Stimulated activated CD8-positive, alpha-beta memory T cell treated with anti-CD3 and anti-CD28 coated beads, Interleukin-15, amount 100 ng/mL, for 48 hours (primary cell): Measurements from ENCODE around the gene RIBC2.
"Not testable (repeated sequence)": the region's sequence is repeated elsewhere in the genome, so short reads cannot be mapped to it uniquely, and the experiment has no call there.

Source experiments
- DNase-seq, 2 donors: peaks; one replicate each; pipeline ENCODE4 v3.0.0-alpha.2; 2020; ENCODE audit warnings: low read depth in 2 of 2

RIBC2 gene

DNA sequence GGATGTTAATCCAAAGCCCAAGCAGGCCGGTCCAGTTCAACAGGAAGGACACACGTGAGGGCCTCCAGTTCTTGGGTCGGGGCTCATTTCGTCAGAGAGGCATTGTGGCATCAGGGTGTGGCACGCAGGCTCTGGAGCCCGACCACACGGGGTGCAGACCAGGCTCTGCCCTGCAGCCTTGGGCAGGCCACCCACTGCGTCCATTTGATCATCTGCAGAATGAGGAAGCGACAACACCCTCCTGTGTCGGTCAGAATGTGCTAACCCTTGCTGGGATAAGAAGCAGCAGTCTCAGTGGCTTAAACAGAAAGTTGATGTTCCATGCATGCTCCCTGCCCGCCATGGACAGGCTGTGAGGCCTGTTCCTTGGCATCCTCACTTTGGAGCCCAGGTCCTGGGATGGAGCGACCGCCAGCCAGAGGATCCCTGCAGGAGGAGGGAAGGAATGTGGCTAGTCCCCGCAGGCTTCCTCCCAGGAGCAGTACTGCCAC, 10.8 kb downstream of the RIBC2 start:
- no peak for DNase-seq

DNA sequence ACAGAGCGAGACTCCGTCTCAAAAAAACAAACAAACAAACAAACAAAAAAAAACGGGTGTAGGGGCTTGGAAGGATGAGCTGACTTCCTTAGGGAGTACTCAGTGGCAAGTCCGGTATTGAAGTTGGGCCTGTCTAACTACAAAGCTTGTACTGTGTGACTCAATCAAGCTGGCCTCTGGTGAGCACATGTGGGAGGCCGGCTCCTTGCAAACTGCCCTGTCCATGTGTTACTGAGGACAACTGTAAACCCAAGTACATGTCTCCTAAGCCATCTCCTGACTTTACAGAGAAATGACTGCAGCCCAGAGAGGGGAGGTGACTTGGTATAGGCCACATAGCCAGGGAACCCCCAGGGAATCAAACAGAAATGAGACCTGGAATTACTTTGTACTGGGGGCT, 11.6 kb downstream of the RIBC2 start:
- DNase-seq = no peak

DNA sequence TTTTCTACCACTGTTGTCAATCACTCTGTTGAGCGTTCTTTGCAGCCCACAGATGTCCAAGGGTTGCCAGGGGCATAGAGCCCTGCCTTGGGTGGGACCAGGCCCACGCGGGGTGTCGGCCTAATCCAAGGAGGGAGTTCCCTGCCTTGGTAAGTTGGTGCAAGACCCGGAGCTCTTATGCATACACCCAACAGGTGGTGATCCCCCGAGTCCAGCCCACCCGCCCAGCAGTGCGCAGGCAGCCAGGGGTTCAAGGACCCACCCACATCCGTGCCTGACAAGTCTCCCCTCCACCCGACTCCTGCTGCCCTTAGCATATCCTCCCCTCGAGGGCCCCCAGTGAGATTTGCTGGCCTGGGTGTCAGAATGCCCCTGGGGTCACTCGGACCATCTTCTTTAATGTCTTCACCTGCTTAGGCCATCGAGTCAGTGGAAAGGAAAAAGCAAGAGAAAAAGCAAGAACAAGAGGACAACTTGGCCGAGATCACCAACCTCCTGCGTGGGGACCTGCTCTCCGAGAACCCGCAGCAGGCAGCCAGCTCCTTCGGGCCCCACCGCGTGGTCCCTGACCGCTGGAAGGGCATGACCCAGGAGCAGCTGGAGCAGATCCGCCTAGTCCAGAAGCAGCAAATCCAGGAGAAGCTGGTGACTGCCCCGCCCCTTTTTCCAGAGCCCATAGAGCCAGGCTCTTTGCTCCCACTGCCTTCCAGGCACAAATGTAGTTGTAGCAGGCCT, 12.2 kb downstream of the RIBC2 start:
- no peak for DNase-seq

DNA sequence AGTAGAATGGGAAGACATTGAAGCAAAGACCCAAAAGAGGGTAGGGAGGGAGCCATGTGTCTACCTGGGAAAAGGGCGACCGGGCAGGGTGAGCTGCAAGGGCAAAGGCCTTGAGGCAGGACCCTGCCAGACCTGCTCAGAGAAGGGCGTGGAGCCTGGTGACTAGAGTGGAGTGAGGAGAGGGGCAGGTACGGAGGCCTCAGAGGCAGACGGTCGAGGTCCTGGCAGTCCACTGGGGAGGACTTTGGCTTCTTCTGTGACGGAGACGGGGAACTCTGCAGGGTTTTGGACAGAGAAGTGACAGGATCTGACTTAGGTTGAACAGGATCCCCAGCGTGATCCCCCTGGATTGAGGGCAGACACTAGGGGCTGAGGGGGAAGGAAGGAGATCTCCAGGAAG, 12.9 kb downstream of the RIBC2 start:
- no peak for DNase-seq

DNA sequence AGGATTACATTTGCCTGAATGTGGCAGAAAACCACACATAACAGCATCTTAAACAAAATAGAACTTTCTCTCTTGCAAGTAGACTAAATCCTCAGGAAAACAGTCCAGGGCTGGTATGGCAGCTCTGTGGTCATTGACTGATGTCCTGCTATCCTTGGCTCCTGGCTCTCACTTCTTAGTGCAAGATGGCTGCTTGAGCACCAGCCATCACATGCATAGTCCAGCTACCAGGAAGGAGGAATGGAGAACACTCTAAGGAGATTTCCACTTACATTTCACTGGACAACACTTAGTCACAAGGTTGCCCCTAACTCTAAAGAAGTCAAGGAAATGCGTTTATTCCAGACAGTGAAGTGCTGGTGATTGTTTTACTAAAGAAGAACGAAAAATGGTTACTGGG, 13.6 kb downstream of the RIBC2 start:
- DNase-seq = no peak

DNA sequence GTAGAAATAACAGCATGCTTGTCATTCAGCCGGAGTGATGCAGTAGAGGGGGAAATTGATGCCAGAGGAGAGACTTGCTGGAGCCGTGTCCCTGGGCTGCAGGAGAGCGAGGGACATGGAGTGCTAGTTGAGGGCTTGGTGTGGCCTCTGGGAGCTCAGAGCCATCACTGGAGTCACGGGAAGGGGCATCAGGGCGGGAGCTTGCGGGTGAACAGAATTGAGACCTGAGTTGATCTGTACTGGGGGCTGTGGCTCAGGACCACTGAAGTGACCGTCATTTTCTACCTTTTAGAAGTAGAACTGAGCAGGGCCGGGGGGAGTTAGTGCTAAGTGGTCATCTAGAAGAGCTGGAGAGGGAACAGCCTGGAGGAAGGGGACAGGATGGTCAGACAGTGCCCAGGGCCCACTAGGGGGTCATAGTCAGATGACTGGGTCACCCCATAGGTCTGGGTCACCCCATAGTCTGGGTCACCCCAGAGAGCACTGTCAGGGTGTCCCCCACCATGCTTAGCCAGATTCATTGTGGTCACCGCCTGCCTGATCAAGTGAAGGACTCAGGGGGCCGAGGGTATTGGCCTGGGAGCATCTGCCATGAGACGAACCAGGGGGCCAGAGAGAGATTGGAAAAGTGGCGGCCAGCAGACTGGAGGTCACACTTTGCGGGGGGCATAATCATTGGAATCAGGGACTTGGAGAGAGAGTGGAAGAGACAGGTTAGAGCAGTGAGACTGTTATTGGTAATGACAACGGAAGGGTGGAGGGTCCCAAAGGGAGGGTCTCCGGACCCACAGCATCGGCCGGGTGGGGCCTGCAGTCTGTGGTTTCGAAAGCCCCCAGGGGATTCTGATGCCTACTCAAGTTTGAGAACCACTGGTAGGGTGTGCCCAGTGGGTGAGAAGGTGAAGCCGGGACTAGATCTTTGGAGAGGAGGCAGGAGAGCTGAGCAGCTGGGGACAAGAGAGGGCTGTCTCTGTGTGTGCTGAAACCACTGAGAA, 15.2 kb downstream of the RIBC2 start:
- no peak for DNase-seq

DNA sequence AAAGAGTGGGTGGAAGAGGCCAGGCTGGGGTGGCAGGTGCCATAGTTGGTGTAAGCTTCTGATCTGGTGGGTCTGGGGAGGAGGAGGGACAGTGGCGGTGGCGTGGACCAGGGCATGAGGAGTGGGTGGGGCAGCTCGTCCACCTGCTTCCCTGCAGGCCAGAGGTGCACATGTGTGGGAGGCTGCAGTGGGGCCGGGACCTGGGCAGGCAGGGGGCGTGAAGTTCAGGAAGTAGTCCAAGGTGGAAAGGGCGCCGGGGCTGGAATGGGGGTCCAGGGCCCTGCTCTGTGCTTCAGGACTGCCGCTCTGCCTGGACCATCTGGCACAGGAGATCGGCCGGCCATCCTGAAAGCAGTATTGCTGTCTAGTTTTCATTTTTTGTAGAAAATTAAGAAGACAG, 15.9 kb downstream of the RIBC2 start:
- DNase-seq = no peak

DNA sequence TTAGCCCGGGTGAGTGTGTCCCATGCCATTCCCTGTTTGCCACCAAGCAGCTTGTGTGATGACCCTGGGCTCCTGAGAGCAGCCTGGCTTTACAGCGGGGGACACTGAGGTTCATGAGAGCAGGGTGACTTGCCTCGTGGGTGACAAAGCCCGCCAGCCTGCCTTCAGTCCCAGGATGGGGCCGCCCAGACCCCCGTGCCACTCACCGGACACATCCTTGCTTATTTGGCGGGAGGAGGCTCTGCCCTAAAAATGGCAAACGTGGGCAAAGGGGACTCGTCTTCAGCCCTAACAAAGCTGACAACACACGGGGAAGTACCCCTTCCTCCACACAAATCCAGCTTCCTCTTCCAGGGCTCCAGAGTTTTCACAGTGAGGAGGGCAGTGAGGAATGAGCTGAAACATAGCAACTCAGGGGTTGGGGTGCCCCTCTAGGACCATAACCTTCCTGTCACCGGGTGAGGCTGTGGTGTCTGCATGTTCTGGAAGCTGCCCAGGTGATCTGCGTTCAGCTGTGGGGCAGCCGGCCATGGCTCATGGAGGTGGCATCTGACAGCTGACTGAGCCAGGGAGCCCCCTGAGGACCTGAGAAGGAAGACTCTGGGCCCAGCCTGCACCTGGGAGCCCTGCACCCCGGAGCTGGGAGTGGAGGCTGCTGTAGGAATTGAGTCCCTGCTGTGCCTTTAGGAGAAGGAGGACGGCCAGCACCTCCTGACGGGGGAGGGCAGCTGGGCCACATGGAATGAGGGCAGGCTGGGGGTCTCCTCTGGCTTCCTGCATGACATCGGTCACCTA, 16.7 kb downstream of the RIBC2 start:
- DNase-seq = no peak

DNA sequence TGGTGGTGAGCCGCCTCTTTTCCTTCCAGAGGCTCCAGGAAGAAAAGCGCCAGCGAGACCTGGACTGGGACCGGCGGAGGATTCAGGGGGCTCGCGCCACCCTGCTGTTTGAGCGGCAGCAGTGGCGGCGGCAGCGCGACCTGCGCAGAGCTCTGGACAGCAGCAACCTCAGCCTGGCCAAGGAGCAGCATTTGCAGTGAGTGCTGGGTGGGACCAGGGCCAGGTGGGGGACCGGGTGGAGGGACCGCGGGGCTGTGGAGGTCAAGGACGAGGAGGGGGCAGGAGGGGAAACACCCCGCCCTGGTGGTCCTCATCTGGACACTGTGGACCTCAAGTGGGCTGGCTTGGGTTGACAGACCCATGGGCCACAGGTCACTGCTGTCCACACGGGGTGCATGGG, 17.4 kb downstream of the RIBC2 start:
- no peak for DNase-seq

DNA sequence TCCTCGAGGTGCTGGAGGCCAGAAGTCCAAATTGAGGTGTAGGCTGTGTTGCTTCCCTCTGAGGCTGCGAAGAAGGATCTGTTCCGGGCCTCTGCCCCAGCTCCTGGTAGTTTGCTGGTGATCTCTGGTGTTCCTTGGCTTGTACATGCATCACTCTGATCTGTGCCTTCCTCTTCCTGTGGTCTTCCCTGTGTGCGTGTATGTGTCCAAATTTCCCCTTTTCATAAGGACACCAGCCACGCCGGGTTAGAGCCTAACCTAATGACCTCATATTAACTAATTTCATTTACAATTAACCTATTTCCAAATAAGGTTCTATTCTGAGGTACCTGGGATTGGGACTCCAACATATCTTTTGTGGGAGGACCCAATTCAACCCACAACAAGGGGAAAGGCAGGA, 21.5 kb downstream of the RIBC2 start:
- DNase-seq = no peak

DNA sequence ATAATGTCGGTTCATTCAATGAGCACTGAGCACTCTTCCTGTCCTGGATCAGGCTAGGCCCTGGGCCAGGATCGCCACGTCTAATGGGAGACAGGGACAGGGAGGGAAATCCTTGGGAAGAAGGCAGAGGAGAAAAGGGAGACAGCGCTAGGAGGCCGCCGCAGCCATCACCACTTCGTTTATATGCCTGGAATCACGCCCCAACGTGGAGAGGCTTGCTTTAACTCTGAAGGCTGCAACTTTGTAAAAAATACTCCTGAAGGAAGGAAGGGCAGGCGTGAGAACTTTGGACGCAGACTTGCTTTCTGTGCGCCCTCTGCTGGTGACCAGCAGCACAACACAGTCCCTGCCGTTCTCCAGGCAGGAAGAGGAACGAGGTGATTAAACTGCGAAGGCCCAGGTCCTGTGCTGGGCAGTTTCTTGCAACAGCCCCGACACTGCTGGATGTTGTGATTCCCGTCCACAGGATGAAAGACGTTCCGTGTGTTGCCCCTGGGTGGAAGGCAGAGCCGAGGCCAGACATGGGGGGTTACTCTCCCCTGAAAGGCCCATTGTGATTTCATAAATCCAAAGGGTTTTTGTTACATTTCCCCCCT, 22.1 kb downstream of the RIBC2 start:
- DNase-seq = peak; percentile 55 to 58

DNA sequence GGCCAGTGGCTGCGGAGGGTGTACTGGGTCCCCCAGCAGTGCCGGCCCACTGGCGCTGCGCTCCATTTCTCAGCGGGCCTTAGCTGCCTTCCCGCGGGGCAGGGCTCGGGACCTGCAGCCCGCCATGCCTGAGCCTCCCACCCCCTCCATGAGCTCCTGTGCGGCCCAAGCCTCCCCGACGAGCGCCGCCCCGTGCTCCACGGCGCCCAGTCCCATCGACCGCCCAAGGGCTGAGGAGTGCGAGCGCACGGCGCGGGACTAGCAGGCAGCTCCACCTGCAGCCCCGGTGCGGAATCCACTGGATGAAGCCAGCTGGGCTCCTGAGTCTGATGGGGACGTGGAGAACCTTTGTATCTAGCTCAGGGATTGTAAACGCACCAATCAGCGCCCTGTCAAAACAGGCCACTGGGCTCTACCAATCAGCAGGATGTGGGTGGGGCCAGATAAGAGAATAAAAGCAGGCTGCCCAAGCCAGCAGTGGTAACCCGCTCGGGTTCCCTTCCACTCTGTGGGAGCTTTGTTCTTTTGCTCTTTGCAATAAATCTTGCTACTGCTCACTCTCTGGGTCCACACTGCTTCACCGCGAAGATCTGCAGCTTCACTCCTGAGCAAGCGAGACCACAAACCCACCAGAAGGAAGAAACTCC, 23.5 kb downstream of the RIBC2 start:
- DNase-seq = not testable (repeated sequence)

DNA sequence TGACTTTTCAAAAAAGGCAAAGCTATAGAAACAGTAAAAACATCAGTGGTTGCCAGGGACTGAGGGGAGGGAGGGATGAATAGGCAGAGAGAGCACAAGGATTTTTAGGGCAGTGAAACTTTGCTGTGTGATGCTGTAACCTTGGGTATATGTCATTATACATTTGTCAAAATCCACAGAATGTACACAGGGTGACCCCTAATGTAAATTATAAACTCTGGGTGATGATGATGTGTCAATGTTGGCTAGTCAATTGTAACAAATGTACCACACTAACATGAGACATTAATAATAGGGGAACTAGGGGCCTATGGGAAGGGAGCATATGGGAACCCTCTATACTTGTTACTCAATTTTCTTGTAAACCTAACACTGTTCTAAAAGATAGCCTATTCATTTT, 24.8 kb downstream of the RIBC2 start:
- no peak for DNase-seq

DNA sequence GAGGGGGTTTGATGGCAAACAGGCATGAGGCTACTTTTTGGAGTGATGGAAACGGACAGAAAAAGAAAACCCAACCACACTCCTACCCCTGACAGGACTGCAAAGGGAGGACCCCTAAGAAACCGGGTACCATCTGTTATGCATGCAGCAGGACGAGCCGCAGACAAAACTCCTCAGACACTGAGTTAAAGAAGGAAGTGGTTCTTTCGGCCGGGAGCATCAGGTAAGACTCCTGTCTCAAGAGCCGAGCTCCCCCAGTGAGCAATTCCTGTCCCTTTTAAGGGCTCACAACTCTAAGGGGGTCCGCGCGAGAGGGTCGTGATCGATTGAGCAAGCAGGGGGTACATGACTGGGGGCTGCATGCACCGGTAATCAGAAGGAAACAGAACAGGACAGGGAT, 27.2 kb downstream of the RIBC2 start:
- DNase-seq = not testable (repeated sequence)

DNA sequence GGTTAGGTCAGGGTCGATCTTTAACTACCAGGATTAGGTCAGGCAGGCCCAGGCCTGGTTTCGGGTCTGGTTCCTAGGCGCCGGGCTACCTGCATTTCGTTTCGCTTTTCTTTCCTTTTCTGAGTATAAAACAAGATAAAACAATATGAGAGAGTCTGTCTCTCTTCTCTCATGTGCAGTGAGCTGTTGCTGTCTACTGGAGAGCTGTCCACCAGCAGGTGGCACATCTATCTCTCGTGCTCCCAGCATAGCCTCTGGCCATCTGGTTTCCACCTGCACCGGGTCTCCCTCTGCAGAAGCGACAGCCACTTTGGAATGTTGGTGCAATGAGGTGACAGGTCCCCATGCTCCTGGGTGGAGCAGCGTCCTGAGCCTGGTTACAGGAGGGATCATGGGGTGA, 27.6 kb downstream of the RIBC2 start:
- DNase-seq = peak in 1 of 2 donors; percentile 3

DNA sequence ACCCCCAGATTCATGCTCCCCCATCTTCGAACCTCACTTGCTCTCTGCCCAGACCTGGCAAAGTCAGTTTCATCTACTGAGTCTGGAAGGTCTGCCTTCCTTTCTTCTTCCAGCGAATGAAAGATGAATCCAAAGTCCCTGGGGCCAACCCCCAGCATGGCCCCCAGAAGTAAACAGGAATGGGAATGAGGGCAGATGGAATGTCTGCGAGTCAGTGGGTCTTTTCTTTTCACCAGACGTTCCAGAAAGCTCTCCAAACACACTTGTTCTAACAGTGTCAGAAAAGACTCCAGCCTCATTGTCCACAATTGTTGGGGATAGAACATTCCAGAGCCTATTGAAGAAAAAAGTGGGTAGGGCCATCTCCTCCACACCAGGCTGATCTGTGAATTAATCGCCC, 28.6 kb downstream of the RIBC2 start:
- no peak for DNase-seq

DNA sequence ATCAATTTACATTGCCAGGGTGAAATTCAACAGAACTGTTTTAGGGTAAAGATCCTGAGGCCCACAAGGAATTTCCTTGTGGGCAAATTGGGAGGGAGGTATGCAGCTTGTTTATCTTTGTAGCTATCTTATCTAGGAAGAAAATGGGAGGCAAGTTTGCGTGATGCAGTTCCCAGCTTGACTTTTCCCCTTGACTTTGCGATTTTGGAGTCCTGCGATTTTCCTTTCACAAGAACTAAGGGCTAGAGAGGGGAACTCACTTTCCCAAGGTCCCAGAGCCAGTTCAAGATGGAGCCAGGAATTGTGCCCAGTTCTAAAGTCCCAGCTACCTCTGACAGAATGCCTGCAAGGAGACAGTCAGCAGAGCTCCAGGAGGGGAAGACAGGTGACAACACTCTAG, 30.7 kb downstream of the RIBC2 start:
- no peak for DNase-seq

DNA sequence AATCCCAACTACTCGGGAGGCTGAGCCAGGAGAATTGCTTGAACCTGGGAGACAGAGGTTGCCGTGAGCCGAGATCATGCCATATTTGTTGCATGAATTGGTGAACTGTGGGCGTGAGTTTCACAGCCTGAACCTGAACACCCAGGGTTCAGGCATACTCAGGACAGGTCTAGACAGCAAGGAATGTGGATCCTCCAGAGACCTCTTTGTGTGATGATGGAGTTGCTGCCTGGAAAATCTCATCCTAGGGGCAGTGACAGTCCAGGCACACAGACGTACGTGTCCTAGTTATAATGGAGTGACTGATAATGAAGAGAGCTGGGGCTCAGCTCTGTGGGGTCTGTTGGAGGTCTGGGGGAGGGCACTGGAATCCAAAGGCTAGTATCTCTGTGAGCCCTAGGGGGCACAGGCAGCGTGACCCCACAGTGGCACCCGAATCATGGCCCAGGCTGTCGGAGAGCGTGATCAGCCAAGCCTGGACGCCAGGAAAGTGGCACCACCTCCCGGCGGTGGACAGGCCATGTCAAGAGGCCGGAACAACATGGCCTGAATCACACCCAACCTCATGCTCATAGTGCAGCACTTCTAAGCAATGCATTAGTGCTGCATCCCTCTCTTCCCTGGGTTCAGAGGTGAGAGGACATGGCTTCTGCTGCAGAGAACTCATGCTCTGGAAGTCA, 31.7 kb downstream of the RIBC2 start:
- DNase-seq = no peak

DNA sequence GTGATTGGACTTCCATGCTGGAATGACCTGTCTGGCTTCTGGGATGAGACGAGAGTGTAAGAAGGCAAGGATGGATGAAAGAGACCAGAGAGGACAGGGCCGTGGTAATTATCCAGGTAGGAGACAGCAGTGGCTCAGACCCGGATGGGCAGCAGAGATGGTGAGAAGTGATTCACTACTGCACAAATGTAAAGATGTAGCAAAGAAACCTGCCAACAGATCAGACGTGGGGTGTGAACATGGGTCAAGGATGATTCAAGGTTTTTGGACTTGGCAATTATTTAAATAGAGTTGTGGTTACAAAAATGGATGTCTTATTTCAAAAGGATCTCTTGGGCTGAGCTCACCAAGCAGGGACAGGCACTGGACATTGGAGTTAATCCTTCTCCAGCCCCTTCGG, 32.7 kb downstream of the RIBC2 start:
- no peak for DNase-seq

DNA sequence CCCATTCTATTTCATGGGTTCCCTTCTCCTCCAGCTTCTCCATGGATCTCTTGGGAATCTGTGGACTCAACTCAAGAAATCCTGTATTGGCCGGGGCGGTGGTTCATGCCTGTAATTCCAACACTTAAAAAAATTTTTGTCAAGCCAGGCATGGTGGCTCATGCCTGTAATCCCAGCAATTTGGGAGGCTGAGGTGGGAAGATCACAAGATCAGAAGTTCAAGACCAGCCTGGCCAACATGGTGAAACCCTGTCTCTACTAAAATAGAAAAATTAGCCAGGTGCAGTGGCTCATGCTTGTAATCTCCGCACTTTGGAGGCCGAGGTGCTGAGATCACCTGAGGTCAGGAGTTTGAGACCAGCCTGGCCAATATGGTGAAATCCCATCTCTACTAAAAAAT, 34.1 kb downstream of the RIBC2 start:
- not testable (repeated sequence) for DNase-seq

DNA sequence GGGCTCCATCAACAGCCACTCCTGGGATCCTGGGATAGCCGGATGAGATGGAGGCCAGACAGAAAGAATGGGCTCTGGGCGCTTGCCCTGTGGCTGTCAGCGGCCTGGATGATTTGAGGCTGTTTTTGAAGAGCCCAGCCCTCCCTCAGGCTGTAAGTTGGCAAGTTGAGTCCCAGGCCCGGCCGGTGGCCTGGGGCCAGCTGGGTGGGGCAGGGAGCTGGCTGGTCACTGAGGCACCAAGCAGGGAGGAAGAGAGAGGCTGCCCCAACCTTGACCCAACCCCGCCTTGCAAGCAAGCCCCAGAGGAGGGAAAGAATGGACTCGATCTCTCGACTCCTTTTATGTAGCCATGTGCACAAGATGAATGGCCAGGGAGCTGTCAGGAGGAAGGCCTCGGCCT, 34.9 kb downstream of the RIBC2 start:
- no peak for DNase-seq
